SW 1271 (cell line): Measurements from ENCODE around the gene MEGF11.

ENCODE experiments used
- DNase-seq, 2 experiments: peaks; one replicate each; lab custom pipeline; 2025; lab: John Stamatoyannopoulos, UW

MEGF11 gene

GRCh38 chr15:66139591-66140207, 113.9 kb downstream of the MEGF11 start:
- no peak for DNase-seq

- no peak for DNase-seq
Measured at GRCh38 chr15:66138892-66139590, 114.5 kb downstream of the MEGF11 start.

GRCh38 chr15:66138096-66138783, 115.3 kb downstream of the MEGF11 start:
- no peak for DNase-seq

GRCh38 chr15:66136948-66137347, 116.6 kb downstream of the MEGF11 start:
- DNase-seq: no peak

GRCh38 chr15:66135664-66136063, 117.9 kb downstream of the MEGF11 start:
- no peak for DNase-seq

GRCh38 chr15:66134284-66134683, 119.3 kb downstream of the MEGF11 start:
- DNase-seq: no peak

- DNase-seq: no peak
Measured at GRCh38 chr15:66133247-66133885, 120.2 kb downstream of the MEGF11 start.

GRCh38 chr15:66132251-66132816, 121.2 kb downstream of the MEGF11 start:
- DNase-seq: no peak

GRCh38 chr15:66131831-66132230, 121.7 kb downstream of the MEGF11 start:
- DNase-seq: no peak

GRCh38 chr15:66131200-66131599, 122.3 kb downstream of the MEGF11 start:
- no peak for DNase-seq

GRCh38 chr15:66130496-66131034, 123.0 kb downstream of the MEGF11 start:
- no peak for DNase-seq

- no peak for DNase-seq
Measured at GRCh38 chr15:66129586-66129985, 124.0 kb downstream of the MEGF11 start.

- no peak for DNase-seq
Measured at GRCh38 chr15:66128116-66128680, 125.4 kb downstream of the MEGF11 start.

- no peak for DNase-seq
Measured at GRCh38 chr15:66126456-66126855, 127.1 kb downstream of the MEGF11 start.

GRCh38 chr15:66126031-66126441, 127.5 kb downstream of the MEGF11 start:
- no peak for DNase-seq

GRCh38 chr15:66124651-66125050, 128.9 kb downstream of the MEGF11 start:
- DNase-seq: no peak

GRCh38 chr15:66123799-66124198, 129.8 kb downstream of the MEGF11 start:
- no peak for DNase-seq

- DNase-seq: no peak
Measured at GRCh38 chr15:66120422-66120821, 133.1 kb downstream of the MEGF11 start.

- DNase-seq: no peak
Measured at GRCh38 chr15:66117841-66118240, 135.7 kb downstream of the MEGF11 start.

- DNase-seq: no peak
Measured at GRCh38 chr15:66115568-66116206, 137.9 kb downstream of the MEGF11 start.

- no peak for DNase-seq
Measured at GRCh38 chr15:66114863-66115425, 138.6 kb downstream of the MEGF11 start.
